HL-60 (cell line): ENCODE data around the gene ADAMTS13.

ENCODE experiments used
- POLR2AphosphoS5 ChIP-seq: IDR thresholded peaks from 2 replicates; pipeline ENCODE4 v1.6.1; 2012; ENCODE audit warnings: low read depth
- SPI1 ChIP-seq: IDR thresholded peaks from 2 replicates; pipeline ENCODE4 v1.6.1; 2012; ENCODE audit warnings: low read depth, mild to moderate bottlenecking, borderline replicate concordance
- TF ChIP-seq, protein P1 (sequence below): IDR thresholded peaks from one replicate; pipeline ENCODE4 v1.5.1; 2011; ENCODE audit warnings: low read length, control low read depth, inconsistent platforms; ENCODE audit not compliant: insufficient read depth
- TF ChIP-seq, protein P2 (sequence below): IDR thresholded peaks from 2 replicates; pipeline ENCODE4 v1.6.1; 2012; ENCODE audit warnings: low read depth; ENCODE audit not compliant: insufficient replicate concordance

DNA sequence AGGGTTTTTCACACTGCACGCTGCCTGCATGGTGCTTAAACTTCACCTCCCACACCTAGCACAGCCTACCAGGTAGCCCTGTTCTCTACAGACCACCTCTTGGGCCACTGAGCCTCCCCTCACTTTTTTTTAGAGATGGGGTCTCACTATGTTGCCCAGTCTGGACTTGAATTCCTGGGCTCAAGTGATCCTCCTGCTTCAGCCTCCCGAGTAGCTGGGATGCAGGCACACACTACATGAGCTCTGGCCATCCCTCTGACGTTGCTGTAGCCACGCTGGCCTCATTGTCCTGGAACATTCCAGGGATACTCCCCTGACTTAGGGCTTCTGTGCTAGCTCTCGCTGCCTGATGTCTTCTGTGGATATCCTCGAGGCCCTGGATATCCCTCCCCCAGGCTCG is 30.4 kb downstream of the ADAMTS13 start:
- TF ChIP-seq, protein P1, sequence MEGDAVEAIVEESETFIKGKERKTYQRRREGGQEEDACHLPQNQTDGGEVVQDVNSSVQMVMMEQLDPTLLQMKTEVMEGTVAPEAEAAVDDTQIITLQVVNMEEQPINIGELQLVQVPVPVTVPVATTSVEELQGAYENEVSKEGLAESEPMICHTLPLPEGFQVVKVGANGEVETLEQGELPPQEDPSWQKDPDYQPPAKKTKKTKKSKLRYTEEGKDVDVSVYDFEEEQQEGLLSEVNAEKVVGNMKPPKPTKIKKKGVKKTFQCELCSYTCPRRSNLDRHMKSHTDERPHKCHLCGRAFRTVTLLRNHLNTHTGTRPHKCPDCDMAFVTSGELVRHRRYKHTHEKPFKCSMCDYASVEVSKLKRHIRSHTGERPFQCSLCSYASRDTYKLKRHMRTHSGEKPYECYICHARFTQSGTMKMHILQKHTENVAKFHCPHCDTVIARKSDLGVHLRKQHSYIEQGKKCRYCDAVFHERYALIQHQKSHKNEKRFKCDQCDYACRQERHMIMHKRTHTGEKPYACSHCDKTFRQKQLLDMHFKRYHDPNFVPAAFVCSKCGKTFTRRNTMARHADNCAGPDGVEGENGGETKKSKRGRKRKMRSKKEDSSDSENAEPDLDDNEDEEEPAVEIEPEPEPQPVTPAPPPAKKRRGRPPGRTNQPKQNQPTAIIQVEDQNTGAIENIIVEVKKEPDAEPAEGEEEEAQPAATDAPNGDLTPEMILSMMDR = no peak
- TF ChIP-seq POLR2AphosphoS5 (no peak), SPI1 (no peak)
- TF ChIP-seq, protein P2, sequence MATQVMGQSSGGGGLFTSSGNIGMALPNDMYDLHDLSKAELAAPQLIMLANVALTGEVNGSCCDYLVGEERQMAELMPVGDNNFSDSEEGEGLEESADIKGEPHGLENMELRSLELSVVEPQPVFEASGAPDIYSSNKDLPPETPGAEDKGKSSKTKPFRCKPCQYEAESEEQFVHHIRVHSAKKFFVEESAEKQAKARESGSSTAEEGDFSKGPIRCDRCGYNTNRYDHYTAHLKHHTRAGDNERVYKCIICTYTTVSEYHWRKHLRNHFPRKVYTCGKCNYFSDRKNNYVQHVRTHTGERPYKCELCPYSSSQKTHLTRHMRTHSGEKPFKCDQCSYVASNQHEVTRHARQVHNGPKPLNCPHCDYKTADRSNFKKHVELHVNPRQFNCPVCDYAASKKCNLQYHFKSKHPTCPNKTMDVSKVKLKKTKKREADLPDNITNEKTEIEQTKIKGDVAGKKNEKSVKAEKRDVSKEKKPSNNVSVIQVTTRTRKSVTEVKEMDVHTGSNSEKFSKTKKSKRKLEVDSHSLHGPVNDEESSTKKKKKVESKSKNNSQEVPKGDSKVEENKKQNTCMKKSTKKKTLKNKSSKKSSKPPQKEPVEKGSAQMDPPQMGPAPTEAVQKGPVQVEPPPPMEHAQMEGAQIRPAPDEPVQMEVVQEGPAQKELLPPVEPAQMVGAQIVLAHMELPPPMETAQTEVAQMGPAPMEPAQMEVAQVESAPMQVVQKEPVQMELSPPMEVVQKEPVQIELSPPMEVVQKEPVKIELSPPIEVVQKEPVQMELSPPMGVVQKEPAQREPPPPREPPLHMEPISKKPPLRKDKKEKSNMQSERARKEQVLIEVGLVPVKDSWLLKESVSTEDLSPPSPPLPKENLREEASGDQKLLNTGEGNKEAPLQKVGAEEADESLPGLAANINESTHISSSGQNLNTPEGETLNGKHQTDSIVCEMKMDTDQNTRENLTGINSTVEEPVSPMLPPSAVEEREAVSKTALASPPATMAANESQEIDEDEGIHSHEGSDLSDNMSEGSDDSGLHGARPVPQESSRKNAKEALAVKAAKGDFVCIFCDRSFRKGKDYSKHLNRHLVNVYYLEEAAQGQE = no peak
